Spleen (tissue), 3 donors: ENCODE results near the gene BHLHE23.

Experiments
- POLR2A ChIP-seq, 3 donors: fragments of 450-650 bp; IDR thresholded peaks; one replicate each; pipeline ENCODE4 v1.5.1; 2017; ENCODE audit warnings: antibody characterized with exemption in 3 of 3, mild to moderate bottlenecking in 1 of 3
- POLR2AphosphoS5 ChIP-seq, 3 donors: sonication (generic); formaldehyde crosslinking; IDR thresholded peaks; one replicate each; pipeline ENCODE4 v1.5.1; 2017; ENCODE audit warnings: antibody characterized with exemption in 3 of 3

DNA sequence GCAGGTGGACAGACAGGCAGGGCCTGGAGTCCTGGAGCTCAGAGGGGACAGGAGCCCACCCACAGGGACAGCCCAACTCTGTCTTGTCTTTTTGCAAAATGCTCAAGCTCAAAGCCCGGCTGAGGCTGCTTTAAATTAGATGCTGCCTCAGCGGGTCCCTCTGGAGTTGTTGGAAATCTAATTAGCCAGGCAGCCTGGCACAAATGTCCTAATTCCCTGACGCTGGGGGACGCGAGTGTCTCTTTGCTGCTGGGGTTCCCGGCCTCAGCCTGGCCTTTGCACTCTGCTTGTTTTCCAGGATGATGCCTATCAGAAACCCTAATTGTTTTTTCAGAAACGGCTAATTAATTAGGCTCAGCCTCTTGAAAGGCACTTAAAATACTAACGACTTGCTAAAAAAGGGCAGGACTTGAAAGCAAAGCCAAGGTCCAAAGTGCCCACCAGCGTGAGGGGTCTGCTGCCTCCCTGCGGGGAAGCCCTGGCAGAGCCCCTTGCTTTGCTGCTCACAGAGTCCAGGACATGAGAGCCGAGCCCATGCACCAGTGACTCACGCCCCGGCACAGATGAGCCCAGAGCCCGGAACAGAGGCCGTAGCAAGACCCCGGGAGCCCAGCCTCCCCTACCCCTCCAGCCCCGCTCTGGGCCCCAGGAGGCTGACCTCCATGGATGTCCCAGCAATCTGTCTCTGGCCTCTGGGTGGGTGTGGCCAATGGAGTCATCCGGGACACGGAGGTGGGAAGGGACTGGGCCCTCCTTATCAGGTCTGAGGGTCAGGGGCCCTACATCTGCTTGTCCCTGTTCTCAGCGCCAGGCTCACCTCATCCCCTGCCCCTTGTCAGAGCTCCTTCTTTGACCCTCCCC, 46.0 kb upstream of the BHLHE23 start:
- TF ChIP-seq POLR2AphosphoS5 (IDR thresholded peaks at IDR 0.05) = no peak
- TF ChIP-seq POLR2A (IDR thresholded peaks at IDR 0.05) = no peak
